Amniotic epithelial cell (primary cell): ENCODE results near the gene PRRC2A.

Experiments used
- DNase-seq: peaks from one replicate; pipeline ENCODE4 v3.0.0-alpha.2; 2010; ENCODE audit warnings: low read depth

Gene PRRC2A

DNA sequence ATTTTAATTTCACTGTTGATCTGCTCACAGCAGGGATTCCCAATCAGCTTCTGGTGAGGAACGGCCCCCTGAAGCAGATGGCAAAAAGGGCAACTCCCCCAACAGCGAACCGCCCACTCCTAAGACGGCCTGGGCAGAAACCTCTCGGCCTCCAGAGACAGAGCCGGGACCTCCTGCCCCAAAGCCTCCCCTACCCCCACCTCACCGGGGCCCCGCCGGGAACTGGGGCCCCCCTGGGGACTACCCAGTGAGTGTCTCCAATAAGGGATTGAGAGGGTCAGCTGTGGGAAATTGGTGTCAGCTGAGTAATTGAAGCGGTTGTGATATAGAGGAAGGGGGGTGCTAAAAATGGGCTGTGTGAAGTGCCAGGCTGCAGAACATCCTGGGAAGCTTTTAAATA is 6.4 kb downstream of the PRRC2A start:
- DNase-seq = no peak

GRCh38 chr6:31627690-31628287 is 7.3 kb downstream of the PRRC2A start:
- no peak for DNase-seq

DNA sequence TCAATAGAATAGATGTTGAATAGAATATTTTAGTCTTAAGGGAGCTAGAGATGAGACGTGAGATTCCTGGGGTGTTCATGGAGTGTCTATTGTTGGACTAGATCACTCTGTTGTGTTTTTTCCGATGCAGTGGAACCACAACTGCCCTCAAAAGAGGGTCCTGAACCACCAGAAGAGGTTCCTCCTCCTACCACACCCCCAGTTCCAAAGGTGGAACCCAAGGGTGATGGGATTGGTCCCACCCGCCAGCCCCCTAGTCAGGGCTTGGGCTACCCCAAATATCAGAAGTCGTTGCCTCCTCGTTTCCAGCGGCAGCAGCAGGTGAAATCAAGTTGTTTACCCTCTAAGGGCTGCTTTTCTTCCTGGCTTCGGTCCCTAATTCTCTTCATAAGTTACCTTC is 8.5 kb downstream of the PRRC2A start:
- DNase-seq = no peak

DNA sequence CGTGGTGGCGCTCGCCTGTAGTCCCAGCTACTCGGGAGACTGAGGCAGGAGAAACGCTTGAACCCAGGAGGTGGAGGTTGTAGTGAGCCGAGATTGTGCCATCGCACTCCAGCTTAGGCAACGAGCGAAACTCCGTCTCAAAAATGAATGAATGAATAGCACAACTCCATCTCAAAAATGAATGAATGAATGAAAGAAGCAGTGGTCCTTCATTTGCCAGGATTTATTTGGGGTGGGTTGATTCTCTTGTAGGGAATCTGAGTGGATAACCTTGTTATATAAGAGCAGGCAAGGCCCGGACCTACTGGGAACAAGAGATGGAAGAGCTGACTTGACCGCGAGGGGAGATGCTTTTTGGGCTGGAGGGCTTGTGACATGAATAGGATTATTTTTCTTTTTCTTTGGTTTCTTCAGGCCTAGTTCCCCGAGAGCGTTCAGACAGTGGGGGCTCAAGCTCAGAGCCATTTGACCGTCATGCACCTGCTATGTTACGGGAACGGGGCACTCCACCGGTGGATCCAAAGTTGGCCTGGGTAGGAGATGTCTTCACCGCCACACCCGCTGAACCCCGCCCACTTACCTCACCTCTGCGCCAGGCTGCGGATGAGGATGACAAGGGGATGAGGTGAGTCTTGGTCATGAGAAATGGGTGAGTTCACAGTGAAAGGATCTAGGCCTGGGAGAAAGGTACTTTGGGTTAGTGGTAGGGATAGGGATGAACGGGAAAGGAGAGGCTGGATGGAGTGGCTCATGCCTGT is 9.8 kb downstream of the PRRC2A start:
- DNase-seq = no peak

GRCh38 chr6:31631209-31631608 is 10.7 kb downstream of the PRRC2A start:
- DNase-seq = no peak

GRCh38 chr6:31631681-31632278 is 11.3 kb downstream of the PRRC2A start:
- DNase-seq = no peak

DNA sequence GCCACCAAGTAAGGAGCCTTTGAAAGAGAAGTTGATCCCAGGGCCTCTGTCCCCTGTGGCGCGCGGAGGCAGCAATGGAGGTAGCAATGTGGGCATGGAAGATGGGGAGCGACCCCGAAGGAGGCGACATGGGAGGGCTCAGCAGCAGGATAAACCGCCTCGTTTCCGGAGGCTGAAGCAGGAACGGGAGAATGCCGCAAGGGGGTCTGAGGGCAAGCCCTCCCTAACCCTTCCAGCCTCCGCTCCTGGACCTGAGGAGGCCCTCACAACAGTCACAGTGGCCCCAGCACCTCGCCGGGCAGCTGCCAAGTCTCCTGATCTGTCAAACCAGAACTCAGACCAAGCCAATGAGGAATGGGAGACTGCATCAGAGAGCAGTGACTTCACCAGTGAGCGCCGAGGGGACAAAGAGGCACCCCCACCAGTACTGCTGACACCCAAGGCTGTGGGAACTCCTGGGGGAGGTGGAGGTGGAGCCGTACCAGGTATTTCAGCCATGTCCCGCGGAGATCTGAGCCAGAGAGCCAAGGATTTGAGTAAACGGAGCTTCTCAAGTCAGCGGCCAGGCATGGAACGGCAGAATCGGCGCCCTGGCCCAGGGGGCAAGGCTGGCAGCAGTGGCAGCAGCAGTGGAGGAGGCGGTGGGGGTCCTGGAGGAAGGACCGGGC is 11.9 kb downstream of the PRRC2A start:
- DNase-seq = no peak

DNA sequence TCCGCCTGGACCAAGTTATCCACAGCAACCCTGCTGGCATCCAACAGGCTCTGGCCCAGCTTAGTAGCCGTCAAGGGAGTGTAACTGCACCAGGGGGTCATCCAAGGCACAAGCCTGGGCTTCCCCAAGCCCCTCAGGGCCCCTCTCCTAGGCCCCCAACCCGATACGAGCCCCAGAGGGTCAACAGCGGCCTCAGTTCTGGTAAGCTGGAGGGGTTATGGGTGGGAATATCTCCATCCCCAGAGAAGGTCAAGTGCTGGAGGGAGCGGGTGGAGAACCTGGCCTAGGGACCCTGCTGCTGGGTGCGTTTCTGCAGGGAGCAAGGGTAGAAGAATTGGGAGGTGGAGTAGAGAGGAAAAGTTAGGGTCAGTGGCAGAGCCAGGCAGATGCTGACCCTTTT is 12.9 kb downstream of the PRRC2A start:
- no peak for DNase-seq

DNA sequence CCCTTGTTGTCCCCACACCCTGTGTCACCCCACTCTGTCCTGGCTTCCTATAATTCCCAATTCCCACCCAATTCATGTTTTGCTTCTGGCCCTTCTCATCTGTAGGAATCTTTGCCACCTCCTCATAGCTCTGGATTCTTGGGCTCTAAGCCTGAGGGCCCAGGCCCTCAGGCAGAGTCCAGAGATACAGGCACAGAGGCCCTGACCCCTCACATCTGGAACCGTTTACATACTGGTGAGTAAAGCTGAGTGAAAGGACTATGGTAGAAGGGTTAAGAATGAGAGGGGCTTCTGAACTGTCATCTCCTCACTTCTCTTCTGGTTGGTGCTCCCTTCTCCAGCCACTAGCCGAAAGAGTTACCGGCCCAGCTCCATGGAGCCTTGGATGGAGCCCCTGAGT is 13.6 kb downstream of the PRRC2A start:
- no peak for DNase-seq

- DNase-seq = no peak
These were observed 14.6 kb downstream of the PRRC2A start for GRCh38 chr6:31634969-31635575.

GRCh38 chr6:31636698-31637596 is 16.4 kb downstream of the PRRC2A start:
- DNase-seq = no peak

- no peak for DNase-seq
These were observed 18.5 kb downstream of the PRRC2A start for GRCh38 chr6:31639043-31639442.

DNA sequence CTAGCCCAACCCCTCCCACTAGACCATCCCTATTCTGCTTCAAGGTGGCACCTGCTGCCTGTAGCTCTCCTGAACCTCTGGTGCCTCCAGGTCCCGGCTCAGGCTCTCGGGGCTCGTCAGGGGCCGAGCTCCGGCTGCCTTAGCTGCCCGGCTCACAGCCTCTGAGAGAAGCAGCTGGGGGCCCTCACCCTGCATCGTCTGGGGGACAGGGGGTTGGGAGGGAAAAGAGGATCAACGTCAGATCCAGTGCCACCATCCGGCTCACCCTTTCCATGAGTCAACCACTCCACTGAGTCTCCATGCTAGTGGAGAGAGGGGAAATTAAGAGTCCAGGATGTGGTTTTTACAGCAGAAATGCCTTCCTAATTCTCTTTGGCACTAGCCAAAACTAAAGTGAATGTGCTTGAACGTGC is 18.9 kb downstream of the PRRC2A start:
- DNase-seq = no peak

DNA sequence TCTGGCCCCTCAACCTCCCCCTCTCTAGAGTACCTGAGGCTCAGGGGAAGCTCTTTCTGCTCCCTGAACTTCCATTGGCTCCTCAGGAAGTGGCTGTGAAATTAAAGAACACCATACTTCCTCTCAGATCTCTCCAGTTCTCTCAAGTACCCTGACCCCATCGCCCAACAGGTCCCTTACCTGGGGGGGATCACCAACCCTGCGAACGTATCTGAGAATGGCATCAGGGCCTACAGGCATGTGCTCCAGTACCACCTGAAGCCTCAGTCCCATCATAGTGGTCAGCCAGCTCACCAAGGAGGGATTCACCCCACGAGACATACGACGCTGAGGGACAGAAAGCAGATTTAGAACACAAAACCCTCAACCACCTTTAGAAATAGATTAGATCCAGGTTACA is 20.1 kb downstream of the PRRC2A start:
- DNase-seq = no peak

DNA sequence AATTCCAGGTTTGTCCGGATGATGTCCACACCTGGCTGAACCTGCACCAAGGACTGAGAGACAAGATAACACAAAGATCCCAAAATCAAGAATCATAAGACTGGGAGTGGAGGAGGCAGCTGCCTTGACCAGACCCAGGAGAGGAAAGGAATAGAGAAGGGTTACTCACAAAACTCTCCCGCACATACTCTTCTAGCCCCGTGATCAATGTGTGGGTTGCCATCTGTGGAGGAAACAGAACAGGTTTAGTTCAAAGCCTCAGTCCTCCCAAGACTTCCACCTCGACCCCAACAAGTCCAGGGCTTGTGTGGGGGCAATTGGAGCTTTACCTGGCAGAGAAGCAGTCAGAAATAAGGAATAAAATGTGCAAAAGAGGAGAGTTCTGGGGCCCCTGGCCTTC is 20.9 kb downstream of the PRRC2A start:
- DNase-seq = no peak

- no peak for DNase-seq
These were observed 22.5 kb downstream of the PRRC2A start for GRCh38 chr6:31642798-31643570.

- no peak for DNase-seq
These were observed 23.4 kb downstream of the PRRC2A start for GRCh38 chr6:31643818-31644454.

- no peak for DNase-seq
These were observed 24.8 kb downstream of the PRRC2A start for GRCh38 chr6:31645325-31645724.

- peak; percentile 77 for DNase-seq
These were observed 31.2 kb downstream of the PRRC2A start for GRCh38 chr6:31651602-31652191.
